NK-92 (cell line): ENCODE results near the gene SDC1.
"Not testable (repeated sequence)": the region's sequence is repeated elsewhere in the genome, so short reads cannot be mapped to it uniquely, and the experiment has no call there.

Experiments
- DNase-seq: peaks from one replicate; lab custom pipeline; 2025; ENCODE audit not compliant: unreplicated experiment; lab: John Stamatoyannopoulos, UW

The SDC1 gene

DNA sequence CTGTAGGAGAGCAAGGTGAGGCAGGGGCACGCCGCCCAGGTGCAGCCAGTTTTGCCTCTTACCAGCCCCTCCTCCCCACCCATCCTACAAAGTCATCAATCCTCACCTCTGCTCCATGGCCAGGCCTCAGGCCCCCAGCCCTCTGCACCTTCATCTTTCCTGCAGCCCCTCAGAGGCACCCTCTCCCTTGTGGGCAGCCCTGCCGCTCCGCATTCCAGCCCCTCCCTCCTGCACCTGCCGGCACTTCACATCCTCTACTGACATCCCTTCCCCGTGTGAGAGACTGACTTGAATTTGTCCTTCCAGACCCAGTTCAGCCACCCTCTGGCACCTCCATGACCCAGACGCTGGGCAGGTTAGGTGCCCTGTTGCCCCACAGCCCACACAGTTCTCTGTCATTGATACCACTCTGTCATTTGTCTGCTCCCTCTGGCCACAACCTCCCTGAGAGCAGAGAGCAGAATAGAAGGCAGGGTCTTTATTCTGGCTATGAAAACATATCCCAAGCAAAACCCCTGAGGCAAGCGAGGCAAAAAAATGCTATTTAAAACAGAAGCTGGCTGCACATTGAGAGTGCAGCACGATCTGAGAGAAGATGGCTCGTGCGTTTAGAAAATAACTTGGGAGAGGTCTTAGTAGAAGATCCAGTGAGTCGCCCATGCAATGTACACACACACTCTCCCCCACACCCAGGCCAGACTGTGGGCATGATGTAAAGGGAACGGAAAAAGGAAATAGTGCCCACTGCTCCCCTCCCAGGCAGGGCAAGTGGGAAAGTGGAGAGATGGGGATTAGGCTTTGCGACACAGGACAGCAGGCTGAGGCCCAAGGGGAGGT lies 25.9 kb downstream of the SDC1 start:
- DNase-seq = no peak

GRCh38 chr2:20198001-20198400 lies 26.9 kb downstream of the SDC1 start:
- DNase-seq = no peak

DNA sequence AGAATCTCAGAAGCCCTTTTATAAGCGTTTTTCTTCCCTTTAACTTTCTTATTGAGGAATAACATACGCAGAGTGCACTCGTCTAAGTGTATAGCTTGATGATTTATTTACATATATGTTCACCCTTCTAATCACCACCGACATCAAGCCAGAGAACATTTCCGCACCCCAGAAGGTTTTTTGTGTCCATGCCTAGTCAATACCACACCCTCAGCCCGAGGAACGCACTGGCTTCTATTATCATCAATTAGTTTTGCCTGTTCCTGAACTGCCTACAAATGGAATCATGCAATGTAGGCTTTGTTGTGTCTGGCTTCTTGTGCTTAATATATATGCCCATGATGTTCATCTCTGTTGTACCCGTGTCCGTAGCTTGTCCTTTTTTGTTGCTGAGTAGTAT lies 27.7 kb downstream of the SDC1 start:
- DNase-seq = no peak

- no peak for DNase-seq
Measured at GRCh38 chr2:20196657-20197161, 28.2 kb downstream of the SDC1 start.

GRCh38 chr2:20196053-20196656 lies 28.8 kb downstream of the SDC1 start:
- no peak for DNase-seq

- DNase-seq = no peak
Measured at GRCh38 chr2:20195431-20196033, 29.4 kb downstream of the SDC1 start.

- not testable (repeated sequence) for DNase-seq
Measured at GRCh38 chr2:20195016-20195411, 29.9 kb downstream of the SDC1 start.

DNA sequence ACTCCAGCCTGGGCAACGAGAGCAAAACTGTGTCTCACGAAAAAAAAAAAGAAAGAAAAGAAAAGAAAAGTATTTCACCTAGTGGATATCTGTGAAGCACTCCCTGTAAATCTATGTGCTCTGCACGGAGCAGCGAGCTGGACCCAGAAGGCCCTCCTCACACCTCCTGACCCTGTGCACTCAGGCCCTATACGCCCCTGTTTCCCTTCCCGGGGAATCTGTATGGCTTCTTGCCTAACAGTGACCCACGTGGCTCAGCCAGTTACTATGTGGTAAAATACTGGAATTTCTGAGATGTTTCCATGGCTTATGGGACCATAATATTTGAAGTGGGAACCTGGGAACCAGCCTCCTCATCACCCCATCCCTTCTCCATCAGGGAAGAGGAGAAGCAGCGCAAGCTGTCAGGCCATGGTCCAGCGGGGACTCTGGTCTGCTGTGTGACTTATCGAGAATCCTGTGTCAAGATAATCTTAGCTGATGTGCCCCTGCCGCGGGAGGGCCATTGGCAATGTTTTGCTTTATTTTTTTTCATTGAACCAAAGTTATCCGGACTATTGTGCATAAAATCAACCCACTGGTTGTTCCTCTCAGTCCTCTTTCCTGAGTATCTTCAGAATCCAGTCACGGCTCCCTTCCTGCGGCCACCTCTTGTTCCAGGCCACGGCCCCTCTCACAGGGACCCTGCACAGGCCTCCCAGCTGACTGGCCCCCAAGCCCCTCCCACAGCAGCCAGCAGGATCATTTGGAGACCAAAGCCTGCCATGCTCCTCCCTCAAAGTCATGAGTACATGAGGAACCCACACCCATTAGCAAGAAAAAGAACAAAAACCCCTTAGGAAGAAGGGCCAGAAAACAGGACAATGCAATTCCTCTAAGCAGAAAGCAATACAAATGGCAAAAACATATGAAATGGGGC lies 30.6 kb downstream of the SDC1 start:
- DNase-seq = no peak

DNA sequence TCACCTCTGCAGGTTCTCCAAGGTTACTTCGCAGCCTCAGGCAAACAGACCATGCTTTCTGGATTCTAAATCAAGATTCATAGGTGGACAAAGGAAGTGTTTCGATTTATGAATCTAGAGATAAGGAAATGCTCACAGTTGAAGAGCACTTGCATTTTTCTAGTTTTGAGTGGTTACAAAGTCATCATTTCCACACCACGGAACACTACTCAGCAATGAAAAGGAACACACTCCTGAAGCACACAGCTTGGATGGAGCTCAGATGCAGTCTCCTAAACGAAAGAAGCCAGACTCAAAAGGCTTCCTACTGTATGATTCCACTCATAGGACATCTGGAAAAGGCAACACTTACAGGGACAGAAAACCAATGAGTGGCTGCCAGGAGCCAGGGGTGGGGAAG lies 31.7 kb downstream of the SDC1 start:
- no peak for DNase-seq

DNA sequence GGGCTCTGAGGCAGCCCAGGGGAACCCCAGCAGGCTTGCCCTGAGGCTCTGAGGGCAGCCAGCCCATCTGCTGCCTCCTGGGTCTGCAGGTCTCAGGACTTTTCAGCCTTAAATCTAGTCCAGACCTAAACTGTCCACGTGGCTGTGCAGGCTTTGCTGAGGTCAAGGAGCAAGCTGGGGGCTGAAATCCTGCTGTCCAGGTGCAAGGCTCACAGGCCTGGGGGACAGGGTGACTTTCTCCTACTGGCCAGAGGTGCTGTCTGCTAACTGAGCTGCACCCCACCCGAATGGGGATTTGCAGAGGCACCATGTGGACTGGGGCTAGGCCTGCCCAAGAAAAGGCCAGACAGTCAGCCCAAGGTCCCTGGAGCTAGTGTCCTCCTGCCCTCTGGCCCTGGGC lies 32.1 kb downstream of the SDC1 start:
- no peak for DNase-seq

DNA sequence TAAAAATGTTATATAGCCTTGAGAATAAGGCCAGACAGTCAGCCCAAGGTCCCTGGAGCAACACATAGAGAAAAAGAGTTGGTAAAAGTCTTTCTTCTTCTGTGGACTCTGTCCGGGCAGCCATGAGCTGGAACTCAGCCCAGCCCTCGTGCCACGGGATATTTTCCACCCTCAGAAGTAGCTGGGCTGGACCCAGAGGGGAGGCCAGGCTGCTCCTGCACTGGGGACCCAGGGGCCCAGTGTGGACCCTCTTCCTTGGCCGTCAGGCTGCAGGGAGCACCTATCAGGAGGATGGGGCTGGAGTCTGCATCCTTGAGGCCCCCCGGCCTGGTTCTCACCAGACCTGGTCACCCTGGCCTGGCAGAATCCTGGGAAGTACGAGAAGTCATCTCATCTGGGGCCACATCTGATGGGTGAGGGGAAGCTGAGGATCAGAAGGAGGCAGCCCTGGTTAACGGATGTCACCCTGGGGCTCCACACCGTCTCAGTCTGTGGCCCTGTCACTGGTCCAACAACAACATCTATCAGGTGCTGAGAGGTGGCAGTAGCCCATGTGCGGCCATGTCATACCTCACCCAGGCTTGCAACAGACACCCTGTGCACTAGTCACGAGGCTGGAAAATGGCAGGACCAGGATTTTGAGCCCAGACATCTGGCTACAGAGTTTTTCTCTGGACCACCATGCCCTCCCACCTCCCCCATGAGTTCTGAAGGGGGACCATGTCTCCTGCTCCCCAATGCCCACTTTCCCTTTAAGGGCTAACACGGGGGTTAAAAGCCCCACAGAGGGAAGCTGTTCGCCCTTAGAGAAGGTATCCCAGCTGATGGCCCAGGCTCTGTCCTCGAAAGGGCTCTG lies 33.0 kb downstream of the SDC1 start:
- no peak for DNase-seq

DNA sequence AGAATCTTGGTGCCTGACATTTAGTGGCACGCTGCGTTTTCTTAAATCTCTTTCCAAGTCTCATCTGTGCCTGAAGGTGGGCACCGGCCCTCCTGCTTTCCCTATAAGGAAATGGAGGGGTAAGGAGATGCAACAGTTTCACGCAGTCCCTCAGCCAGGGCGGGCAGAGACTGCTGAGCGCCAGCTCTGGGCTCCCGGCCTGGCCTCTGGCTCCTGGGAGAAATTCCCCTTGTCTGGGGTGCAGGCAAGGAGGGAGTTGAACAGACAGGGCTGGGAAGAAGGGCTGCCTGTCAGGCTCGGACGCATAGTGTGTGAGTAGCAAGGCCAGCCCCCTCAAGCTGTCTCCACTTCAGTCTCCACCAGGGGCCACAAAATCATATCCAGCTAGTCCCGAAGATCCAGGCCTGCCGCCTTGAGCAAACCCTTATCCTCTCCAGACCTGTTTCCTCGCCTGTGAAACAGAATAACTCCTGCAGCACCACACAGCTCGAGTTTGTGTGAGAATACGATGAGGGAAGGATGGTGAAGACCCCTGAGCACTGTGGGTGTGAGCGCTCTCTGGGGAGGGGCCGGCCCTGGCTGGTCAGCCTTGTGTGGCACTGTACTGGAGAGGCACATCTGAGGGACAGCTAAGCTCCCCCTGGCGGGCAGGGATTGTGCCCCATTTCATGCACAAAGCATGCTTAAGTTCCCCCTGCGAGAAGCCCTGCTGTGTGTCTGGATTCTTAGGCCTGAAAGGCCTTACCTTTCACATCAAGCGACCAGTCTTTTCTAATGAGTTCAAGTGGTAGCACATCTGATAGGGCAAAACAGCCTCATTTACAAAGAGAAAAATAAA lies 33.8 kb downstream of the SDC1 start:
- DNase-seq = no peak

GRCh38 chr2:20190170-20190569 lies 34.8 kb downstream of the SDC1 start:
- no peak for DNase-seq

- no peak for DNase-seq
Measured at GRCh38 chr2:20189299-20189931, 35.5 kb downstream of the SDC1 start.

GRCh38 chr2:20188851-20189250 lies 36.1 kb downstream of the SDC1 start:
- no peak for DNase-seq

DNA sequence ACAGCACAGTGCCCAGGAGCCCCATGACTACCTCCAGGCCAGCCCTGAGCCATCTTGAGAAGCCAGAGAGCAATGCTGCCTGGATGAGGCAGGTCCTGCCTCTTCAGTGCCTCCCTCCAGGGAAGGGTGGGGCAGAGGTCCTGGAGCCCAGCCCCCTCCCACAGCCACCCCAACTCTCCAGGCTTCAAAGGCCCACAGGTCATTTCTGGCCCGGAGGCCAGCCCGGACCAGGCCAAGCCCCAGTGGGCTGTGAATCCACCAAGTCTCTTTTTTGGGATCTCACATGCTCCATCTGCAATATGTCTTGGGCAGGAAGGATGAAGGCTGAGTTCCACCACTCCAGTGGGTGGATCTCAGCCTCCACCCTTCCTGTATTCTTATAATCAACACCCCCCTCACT lies 36.7 kb downstream of the SDC1 start:
- DNase-seq = no peak

GRCh38 chr2:20187331-20187730 lies 37.6 kb downstream of the SDC1 start:
- DNase-seq = no peak

DNA sequence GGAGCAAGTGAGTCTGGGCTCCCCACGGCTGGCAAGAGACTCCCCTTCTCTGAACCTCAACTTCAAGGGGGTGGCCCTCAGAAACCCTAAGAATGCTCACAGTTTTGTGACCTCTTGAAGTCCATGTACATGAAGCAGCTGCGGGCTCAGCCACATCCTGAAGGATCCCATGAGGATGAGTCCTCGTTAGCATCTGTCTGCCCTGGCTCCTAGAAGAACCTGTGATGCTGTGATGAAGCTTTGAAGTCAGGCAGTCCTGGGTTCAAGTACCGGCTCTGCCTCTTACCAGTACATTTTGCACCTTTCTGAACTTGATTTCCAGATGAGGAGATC lies 38.1 kb downstream of the SDC1 start:
- DNase-seq = no peak
